Body of pancreas (tissue), 4 donors: ENCODE measurements around the gene CCDC106.

Experiments used
- POLR2A ChIP-seq, 3 donors: fragments of 450-650 bp; IDR thresholded peaks; one replicate each; pipeline ENCODE4 v1.6.1; 2016; ENCODE audit warnings: antibody characterized with exemption in 3 of 3, mild to moderate bottlenecking in 2 of 3
- TF ChIP-seq, protein P1 (sequence below), 7 experiments: fragments of 450-650 bp in 4 of 7; fragments of 200-600 bp in 3 of 7; sonication (generic) in 3 of 7; IDR thresholded peaks; one replicate each; pipeline ENCODE4 v1.5.1; 2016 to 2019; ENCODE audit warnings: antibody characterized with exemption in 7 of 7

DNA sequence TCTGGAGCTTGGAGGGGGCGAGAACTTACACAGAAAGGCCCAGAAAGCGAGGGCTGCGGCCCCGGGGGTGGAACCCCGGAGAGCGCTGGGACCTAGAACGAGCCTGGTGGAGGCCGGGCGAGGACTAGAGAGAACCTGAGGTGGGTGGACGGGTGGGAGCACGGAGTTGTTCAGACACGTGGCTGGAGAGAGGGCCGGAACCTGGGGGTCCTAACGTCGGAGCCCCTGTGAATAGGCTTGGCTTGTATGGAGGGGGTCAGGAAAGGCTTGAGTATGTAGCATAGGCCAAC, 4.2 kb upstream of the CCDC106 start:
- TF ChIP-seq, protein P1, sequence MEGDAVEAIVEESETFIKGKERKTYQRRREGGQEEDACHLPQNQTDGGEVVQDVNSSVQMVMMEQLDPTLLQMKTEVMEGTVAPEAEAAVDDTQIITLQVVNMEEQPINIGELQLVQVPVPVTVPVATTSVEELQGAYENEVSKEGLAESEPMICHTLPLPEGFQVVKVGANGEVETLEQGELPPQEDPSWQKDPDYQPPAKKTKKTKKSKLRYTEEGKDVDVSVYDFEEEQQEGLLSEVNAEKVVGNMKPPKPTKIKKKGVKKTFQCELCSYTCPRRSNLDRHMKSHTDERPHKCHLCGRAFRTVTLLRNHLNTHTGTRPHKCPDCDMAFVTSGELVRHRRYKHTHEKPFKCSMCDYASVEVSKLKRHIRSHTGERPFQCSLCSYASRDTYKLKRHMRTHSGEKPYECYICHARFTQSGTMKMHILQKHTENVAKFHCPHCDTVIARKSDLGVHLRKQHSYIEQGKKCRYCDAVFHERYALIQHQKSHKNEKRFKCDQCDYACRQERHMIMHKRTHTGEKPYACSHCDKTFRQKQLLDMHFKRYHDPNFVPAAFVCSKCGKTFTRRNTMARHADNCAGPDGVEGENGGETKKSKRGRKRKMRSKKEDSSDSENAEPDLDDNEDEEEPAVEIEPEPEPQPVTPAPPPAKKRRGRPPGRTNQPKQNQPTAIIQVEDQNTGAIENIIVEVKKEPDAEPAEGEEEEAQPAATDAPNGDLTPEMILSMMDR (IDR thresholded peaks at IDR 0.05) = no peak
- no peak for TF ChIP-seq POLR2A (IDR thresholded peaks at IDR 0.05)
